GM12878 (cell line): Measurements from ENCODE around the gene SULT1A3. TPM values are rescaled to one million over a fixed set of nuclear protein-coding genes. Genes with fewer than 3 reads are reported as not detected.

Experiments used
- BCLAF1 ChIP-seq: fragments of 450-650 bp; IDR thresholded peaks from 2 replicates; pipeline ENCODE4 v1.6.1; 2017; ENCODE audit warnings: antibody characterized with exemption, mild to moderate bottlenecking, moderate library complexity
- CEBPZ ChIP-seq: fragments of 150-350 bp; IDR thresholded peaks from 2 replicates; pipeline ENCODE4 v1.6.1; 2016; ENCODE audit warnings: low read depth, low read length
- HDAC2 ChIP-seq: fragments of 200-600 bp; sonication (generic); IDR thresholded peaks from 2 replicates; pipeline ENCODE4 v1.6.1; 2017
- PAX8 ChIP-seq: fragments of 450-650 bp; IDR thresholded peaks from 2 replicates; pipeline ENCODE4 v1.6.1; 2017; ENCODE audit warnings: mild to moderate bottlenecking, moderate library complexity
- RELB ChIP-seq: fragments of 450-650 bp; IDR thresholded peaks from 2 replicates; pipeline ENCODE4 v1.6.1; 2017; ENCODE audit warnings: low read depth, mild to moderate bottlenecking, moderate library complexity
- polyA plus RNA-seq, 11 experiments: library from polyadenylated mRNA; depleted of rRNA in 4 of 11; unstranded in 6 of 11; stranded (reverse) in 5 of 11; fragments of >200 nt; fragmentation: Nextera tagmentation in 4 of 11; fragmentation: Illumina TruSeq in 1 of 11; extraction: Ambion mirVana in 4 of 11; extraction: Trizol in 1 of 11; gene quantifications; 1 replicate in 1 of 11; 2 replicates in 10 of 11; pipeline versions ENCODE4 v1.2.1 to v1.2.3, GENCODE V29; 2011 to 2016; ENCODE audit warnings: inconsistent platforms in 2 of 11, missing spikeins in 2 of 11, low read depth in 1 of 11
- total RNA-seq, 4 experiments: library from RNA; depleted of rRNA in 3 of 4; stranded (reverse); fragments of >200 nt in 3 of 4; fragmentation: Illumina TruSeq in 1 of 4; extraction: Trizol in 1 of 4; gene quantifications; 2 replicates each; pipeline versions ENCODE4 v1.2.1 to v1.2.3, GENCODE V29; 2013 to 2021

The SULT1A3 gene
- total and polyA plus RNA-seq, 10 of the 15 experiments (the other 5 are each of a cell fraction or from before 2014, with no cell fraction given): 3.3 to 15.8 (median 6.2) TPM

GRCh38 chr16:30186444-30186781 is 12.6 kb upstream of the SULT1A3 start (continued):
- TF ChIP-seq CEBPZ: no peak
- no peak for TF ChIP-seq PAX8
- no peak for TF ChIP-seq BCLAF1
- TF ChIP-seq RELB: no peak
- no peak for TF ChIP-seq HDAC2
- TF ChIP-seq, all 136 proteins: peak for 6
